GM06990 (cell line): ENCODE results near the gene USP17L17.
"Not testable (repeated sequence)": the region's sequence is repeated elsewhere in the genome, so short reads cannot be mapped to it uniquely, and the experiment has no call there.

Experiments
- DNase-seq: peaks from one replicate; pipeline ENCODE4 v3.0.0-alpha.2; 2011; ENCODE audit not compliant: insufficient read length; ENCODE audit errors: extremely low read depth
- H3K27me3 ChIP-seq: replicated peaks from 2 replicates; pipeline ENCODE4 v1.6.0; 2011; ENCODE audit warnings: low read length; ENCODE audit not compliant: control insufficient read depth, insufficient read depth
- H3K36me3 ChIP-seq: 2 replicates; pipeline ENCODE4 v1.5.1; 2011; ENCODE audit warnings: low read length; ENCODE audit not compliant: control insufficient read depth, insufficient read depth
- H3K4me3 ChIP-seq: replicated peaks from 2 replicates; pipeline ENCODE4 v1.5.1; 2011; ENCODE audit warnings: low read depth, mild to moderate bottlenecking, control low read depth, low read length

USP17L17 gene

GRCh38 chr4:9243579-9243978, at the start of gene USP17L17:
TSS of gene USP17L17 (plus strand) at chr4:9243879. CDS start at chr4:9243879, 0 bp downstream.
- H3K4me3 ChIP-seq, H3K27me3 ChIP-seq, DNase-seq, H3K36me3 ChIP-seq: not testable (repeated sequence)

- not testable (repeated sequence) for H3K4me3 ChIP-seq, H3K36me3 ChIP-seq, H3K27me3 ChIP-seq, DNase-seq
These were observed 33.3 kb upstream of the USP17L17 start, which contains the start of gene USP17L10 for GRCh38 chr4:9210357-9210756. TSS of gene USP17L10 (plus strand) at chr4:9210657. CDS start at chr4:9210657, 0 bp downstream.

GRCh38 chr4:9214701-9215100, 29.0 kb upstream of the USP17L17 start:
- H3K4me3 ChIP-seq, H3K36me3 ChIP-seq, H3K27me3 ChIP-seq, DNase-seq: not testable (repeated sequence)

GRCh38 chr4:9215105-9215504, 28.6 kb upstream of the USP17L17 start, which contains the start of gene USP17L11:
TSS of gene USP17L11 (plus strand) at chr4:9215405. CDS start at chr4:9215405, 0 bp downstream.
- not testable (repeated sequence) for DNase-seq, H3K27me3 ChIP-seq, H3K36me3 ChIP-seq, H3K4me3 ChIP-seq

GRCh38 chr4:9219852-9220251, 23.8 kb upstream of the USP17L17 start, which contains the start of gene USP17L12:
TSS of gene USP17L12 (plus strand) at chr4:9220152. CDS start at chr4:9220152, 0 bp downstream.
- not testable (repeated sequence) for DNase-seq

GRCh38 chr4:9224596-9224995, 19.1 kb upstream of the USP17L17 start, which contains the start of gene USP17L13:
TSS of gene USP17L13 (plus strand) at chr4:9224896. CDS start at chr4:9224896, 0 bp downstream.
- H3K4me3 ChIP-seq, H3K27me3 ChIP-seq, DNase-seq, H3K36me3 ChIP-seq: not testable (repeated sequence)

More at GRCh38 chr4:9219852-9220251, 23.8 kb upstream of the USP17L17 start, which contains the start of gene USP17L12:
- H3K27me3 ChIP-seq, H3K4me3 ChIP-seq, H3K36me3 ChIP-seq: not testable (repeated sequence)

GRCh38 chr4:9230249-9230648, 13.4 kb upstream of the USP17L17 start:
- not testable (repeated sequence) for DNase-seq, H3K4me3 ChIP-seq, H3K36me3 ChIP-seq, H3K27me3 ChIP-seq

GRCh38 chr4:9234085-9234484, 9.6 kb upstream of the USP17L17 start, which contains the start of gene USP17L15:
TSS of gene USP17L15 (plus strand) at chr4:9234385. CDS start at chr4:9234385, 0 bp downstream.
- H3K27me3 ChIP-seq, H3K36me3 ChIP-seq, DNase-seq, H3K4me3 ChIP-seq: not testable (repeated sequence)

GRCh38 chr4:9238461-9238860, 5.2 kb upstream of the USP17L17 start:
- not testable (repeated sequence) for H3K36me3 ChIP-seq, H3K4me3 ChIP-seq, H3K27me3 ChIP-seq, DNase-seq

- H3K36me3 ChIP-seq, DNase-seq, H3K4me3 ChIP-seq, H3K27me3 ChIP-seq: not testable (repeated sequence)
These were observed 4.4 kb downstream of the USP17L17 start, which contains the start of gene USP17L18 for GRCh38 chr4:9247953-9248680. TSS of gene USP17L18 (plus strand) at chr4:9248630. CDS start at chr4:9248630, 0 bp downstream.

- not testable (repeated sequence) for H3K36me3 ChIP-seq, DNase-seq, H3K4me3 ChIP-seq, H3K27me3 ChIP-seq
These were observed 9.4 kb downstream of the USP17L17 start, which contains the start of gene USP17L19 for GRCh38 chr4:9253078-9253477. TSS of gene USP17L19 (plus strand) at chr4:9253378. CDS start at chr4:9253378, 0 bp downstream.

GRCh38 chr4:9257824-9258223, 14.1 kb downstream of the USP17L17 start, which contains the start of gene USP17L20:
TSS of gene USP17L20 (plus strand) at chr4:9258124. CDS start at chr4:9258124, 0 bp downstream.
- H3K36me3 ChIP-seq, DNase-seq, H3K4me3 ChIP-seq, H3K27me3 ChIP-seq: not testable (repeated sequence)

- not testable (repeated sequence) for H3K4me3 ChIP-seq, H3K27me3 ChIP-seq, H3K36me3 ChIP-seq
These were observed 18.9 kb downstream of the USP17L17 start, which contains the start of gene USP17L21 for GRCh38 chr4:9262572-9262971. TSS of gene USP17L21 (plus strand) at chr4:9262872. CDS start at chr4:9262872, 0 bp downstream.

GRCh38 chr4:9267319-9267718, 23.6 kb downstream of the USP17L17 start, which contains the start of gene USP17L22:
TSS of gene USP17L22 (plus strand) at chr4:9267619. CDS start at chr4:9267619, 0 bp downstream.
- DNase-seq, H3K4me3 ChIP-seq, H3K27me3 ChIP-seq, H3K36me3 ChIP-seq: not testable (repeated sequence)

More at GRCh38 chr4:9262572-9262971, 18.9 kb downstream of the USP17L17 start, which contains the start of gene USP17L21:
- DNase-seq: not testable (repeated sequence)
